ENCODE measurements around the gene CERK. TPM values are rescaled to one million over a fixed set of nuclear protein-coding genes. Genes with fewer than 3 reads are reported as not detected.
A peak's percentile ranks its signal among the peaks of the same experiment; 100 is the strongest.

The CERK gene
- total and polyA plus RNA-seq, 2 of the 13 experiments (the other 11 are each of a cell fraction or from before 2014, with no cell fraction given) = 40.3 to 41.9 TPM

DNA sequence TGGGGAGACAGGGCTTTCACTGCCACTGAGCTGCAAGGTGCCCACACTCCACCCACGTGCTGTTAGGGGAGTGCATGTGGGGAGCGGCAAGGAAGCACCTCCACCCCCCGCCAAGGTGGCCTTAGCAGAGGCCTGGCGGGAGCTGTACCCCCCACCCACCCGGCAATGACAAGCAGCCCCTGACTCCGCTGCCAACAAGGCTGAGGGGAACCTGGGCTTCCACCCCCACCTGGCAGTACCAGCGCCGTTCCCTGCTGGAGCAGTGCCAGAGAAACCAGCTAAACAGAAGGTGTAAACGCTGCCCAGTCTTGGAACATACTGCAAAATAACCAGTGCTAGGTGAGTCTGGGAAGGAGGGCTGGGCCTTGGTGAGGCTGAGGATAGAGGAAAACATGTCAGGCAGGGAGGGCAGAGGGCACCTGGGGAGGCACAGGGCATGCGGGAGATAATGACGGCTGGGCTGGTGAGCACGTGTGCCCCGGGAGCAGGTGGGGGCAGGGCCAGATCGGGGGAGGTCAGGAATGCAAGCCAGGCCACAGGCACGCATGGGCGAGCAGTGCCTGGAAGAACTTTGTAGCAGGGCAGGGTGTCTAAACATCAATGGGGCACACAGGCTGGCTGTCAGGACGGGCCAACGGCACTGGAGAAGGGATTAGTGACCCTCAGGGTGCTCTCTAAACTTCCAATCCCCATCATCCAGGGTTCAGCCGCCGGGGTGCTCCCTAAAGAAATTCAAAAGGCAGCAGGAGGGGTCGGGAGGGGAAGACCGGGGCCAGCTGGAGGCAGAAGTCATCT is 6.6 kb downstream of the CERK start (continued):
- TF ChIP-seq, protein P1, sequence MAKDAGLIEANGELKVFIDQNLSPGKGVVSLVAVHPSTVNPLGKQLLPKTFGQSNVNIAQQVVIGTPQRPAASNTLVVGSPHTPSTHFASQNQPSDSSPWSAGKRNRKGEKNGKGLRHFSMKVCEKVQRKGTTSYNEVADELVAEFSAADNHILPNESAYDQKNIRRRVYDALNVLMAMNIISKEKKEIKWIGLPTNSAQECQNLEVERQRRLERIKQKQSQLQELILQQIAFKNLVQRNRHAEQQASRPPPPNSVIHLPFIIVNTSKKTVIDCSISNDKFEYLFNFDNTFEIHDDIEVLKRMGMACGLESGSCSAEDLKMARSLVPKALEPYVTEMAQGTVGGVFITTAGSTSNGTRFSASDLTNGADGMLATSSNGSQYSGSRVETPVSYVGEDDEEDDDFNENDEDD (CRISPR knock-in tag; IDR thresholded peaks at IDR 0.05; ENCODE audit: borderline replicate concordance) = peak; percentile 81; the same call in 1 of the 2 replicates
- TF ChIP-seq, protein P2, sequence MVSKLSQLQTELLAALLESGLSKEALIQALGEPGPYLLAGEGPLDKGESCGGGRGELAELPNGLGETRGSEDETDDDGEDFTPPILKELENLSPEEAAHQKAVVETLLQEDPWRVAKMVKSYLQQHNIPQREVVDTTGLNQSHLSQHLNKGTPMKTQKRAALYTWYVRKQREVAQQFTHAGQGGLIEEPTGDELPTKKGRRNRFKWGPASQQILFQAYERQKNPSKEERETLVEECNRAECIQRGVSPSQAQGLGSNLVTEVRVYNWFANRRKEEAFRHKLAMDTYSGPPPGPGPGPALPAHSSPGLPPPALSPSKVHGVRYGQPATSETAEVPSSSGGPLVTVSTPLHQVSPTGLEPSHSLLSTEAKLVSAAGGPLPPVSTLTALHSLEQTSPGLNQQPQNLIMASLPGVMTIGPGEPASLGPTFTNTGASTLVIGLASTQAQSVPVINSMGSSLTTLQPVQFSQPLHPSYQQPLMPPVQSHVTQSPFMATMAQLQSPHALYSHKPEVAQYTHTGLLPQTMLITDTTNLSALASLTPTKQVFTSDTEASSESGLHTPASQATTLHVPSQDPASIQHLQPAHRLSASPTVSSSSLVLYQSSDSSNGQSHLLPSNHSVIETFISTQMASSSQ (IDR thresholded peaks at IDR 0.05; ENCODE audit: low read depth) = no peak
- TF ChIP-seq, protein P2 (CRISPR knock-in tag; IDR thresholded peaks at IDR 0.05; ENCODE audit: borderline replicate concordance) = peak; percentile 58; the same call in 1 of the 2 replicates
- peak; percentile 54 to 88; a peak in 2 of 4 replicates for TF ChIP-seq EP300 (IDR thresholded peaks at IDR 0.05; ENCODE audit: low read depth in 2 of 2, low read length in 2 of 2)
- peak; percentile 97 for TF ChIP-seq EP300 (CRISPR knock-in tag; IDR thresholded peaks at IDR 0.05; ENCODE audit: borderline replicate concordance)
- TF ChIP-seq MED1 (CRISPR knock-in tag; IDR thresholded peaks at IDR 0.05) = peak; percentile 95
- peak; percentile 90 for TF ChIP-seq YEATS4 (CRISPR knock-in tag; IDR thresholded peaks at IDR 0.05; ENCODE audit: borderline replicate concordance)
- TF ChIP-seq, protein P3, sequence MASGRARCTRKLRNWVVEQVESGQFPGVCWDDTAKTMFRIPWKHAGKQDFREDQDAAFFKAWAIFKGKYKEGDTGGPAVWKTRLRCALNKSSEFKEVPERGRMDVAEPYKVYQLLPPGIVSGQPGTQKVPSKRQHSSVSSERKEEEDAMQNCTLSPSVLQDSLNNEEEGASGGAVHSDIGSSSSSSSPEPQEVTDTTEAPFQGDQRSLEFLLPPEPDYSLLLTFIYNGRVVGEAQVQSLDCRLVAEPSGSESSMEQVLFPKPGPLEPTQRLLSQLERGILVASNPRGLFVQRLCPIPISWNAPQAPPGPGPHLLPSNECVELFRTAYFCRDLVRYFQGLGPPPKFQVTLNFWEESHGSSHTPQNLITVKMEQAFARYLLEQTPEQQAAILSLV (CRISPR knock-in tag; IDR thresholded peaks at IDR 0.05; ENCODE audit: borderline replicate concordance) = peak; percentile 66; the same call in 1 of the 2 replicates
- TF ChIP-seq REXO4 (CRISPR knock-in tag; IDR thresholded peaks at IDR 0.05; ENCODE audit: borderline replicate concordance) = no peak
- TF ChIP-seq SRSF4 (IDR thresholded peaks at IDR 0.05; ENCODE audit: low read depth, low read length, poor library complexity, severe bottlenecking) = no peak
- TF ChIP-seq BCL6 (CRISPR knock-in tag; IDR thresholded peaks at IDR 0.05) = peak; percentile 53
- peak; percentile 69 for TF ChIP-seq ZNF883 (CRISPR knock-in tag; IDR thresholded peaks at IDR 0.05; ENCODE audit: not compliant biosample characterization)
- peak; percentile 85 for TF ChIP-seq HMG20A (CRISPR knock-in tag; IDR thresholded peaks at IDR 0.05; ENCODE audit: borderline replicate concordance)
- peak; percentile 98 for TF ChIP-seq RXRA (CRISPR knock-in tag; IDR thresholded peaks at IDR 0.05)
- TF ChIP-seq ZMYM3 (CRISPR knock-in tag; IDR thresholded peaks at IDR 0.05) = peak; percentile 87
- peak; percentile 82; the same call in 1 of the 2 replicates for TF ChIP-seq MEF2D (CRISPR knock-in tag; IDR thresholded peaks at IDR 0.05)
- peak; percentile 69; the same call in 1 of the 2 replicates for TF ChIP-seq KMT2A (CRISPR knock-in tag; IDR thresholded peaks at IDR 0.05)
- TF ChIP-seq RAD51 (IDR thresholded peaks at IDR 0.05; ENCODE audit: borderline replicate concordance) = 0 out of 2 replicates have a peak, but pooled peaks have one; percentile 25
- TF ChIP-seq GZF1 (CRISPR knock-in tag; IDR thresholded peaks at IDR 0.05) = 0 out of 2 replicates have a peak, but pooled peaks have one; percentile 40
- TF ChIP-seq, protein P4, sequence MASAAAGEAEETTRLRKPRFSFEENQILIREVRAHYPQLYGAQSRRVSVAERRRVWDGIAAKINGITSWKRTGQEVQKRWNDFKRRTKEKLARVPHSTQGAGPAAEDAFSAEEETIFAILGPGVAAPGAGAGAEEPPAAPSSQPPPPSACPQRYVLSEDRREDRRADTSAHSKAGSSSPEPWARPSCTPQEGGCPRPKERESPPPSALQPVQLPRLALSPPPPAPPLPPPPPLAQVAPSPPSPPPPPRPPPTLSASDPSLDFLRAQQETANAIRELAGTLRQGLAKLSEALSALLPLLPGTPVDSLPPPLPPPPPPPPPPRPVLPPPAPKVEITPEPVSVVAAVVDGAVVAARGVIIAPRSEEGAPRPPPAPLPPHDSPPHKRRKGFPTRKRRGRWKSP (CRISPR knock-in tag; IDR thresholded peaks at IDR 0.05) = peak; percentile 90
- no peak; the same call in 1 of the 2 replicates for TF ChIP-seq POGZ (CRISPR knock-in tag; IDR thresholded peaks at IDR 0.05)

Measured in HepG2 (cell line).